Inflammatory macrophage treated with lipopolysaccharide for 4 hours (primary cell): ENCODE results near the gene LRRC8D.

Experiments
- DNase-seq: peaks from one replicate; pipeline ENCODE4 v3.0.0-alpha.2; 2020

LRRC8D gene

DNA sequence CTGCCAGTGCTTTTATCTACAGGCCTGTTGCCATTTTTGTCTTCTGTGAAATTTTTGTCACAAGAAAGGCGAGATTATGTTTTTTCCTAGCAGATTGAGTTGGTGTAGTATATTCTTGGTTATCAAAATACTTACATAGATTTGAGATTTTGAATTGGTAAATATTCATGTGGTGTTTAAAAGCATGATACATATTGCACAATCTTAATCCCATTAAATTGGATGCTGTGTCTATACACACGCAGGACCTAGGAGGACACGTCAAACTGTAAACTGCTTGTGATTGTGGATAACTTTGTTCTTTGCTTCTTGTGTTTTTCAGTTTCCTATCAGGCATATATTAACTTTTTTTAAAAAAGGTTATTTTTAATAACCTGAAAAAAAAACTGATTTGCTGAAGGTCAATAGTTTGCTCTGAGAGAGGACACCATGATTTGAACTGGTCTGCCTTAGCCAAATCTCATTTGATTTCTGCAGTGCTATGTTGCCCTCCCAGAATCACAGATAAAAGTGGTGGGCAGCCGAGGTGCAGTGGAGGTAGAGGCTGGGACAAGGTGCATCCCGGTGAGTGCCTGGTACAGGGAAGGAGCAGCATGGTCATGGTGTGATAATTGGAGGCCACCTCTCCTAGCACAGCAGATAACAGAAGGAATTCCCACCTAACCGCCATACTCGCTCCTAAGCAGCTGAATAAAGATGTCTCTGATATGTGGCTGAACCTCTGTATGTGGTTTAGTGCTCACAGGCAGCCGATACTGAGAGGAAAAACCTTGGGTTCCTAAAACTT is 76.7 kb downstream of the LRRC8D start:
- no peak for DNase-seq

- no peak for DNase-seq
Measured at GRCh38 chr1:89898150-89898549, 77.3 kb downstream of the LRRC8D start.

DNA sequence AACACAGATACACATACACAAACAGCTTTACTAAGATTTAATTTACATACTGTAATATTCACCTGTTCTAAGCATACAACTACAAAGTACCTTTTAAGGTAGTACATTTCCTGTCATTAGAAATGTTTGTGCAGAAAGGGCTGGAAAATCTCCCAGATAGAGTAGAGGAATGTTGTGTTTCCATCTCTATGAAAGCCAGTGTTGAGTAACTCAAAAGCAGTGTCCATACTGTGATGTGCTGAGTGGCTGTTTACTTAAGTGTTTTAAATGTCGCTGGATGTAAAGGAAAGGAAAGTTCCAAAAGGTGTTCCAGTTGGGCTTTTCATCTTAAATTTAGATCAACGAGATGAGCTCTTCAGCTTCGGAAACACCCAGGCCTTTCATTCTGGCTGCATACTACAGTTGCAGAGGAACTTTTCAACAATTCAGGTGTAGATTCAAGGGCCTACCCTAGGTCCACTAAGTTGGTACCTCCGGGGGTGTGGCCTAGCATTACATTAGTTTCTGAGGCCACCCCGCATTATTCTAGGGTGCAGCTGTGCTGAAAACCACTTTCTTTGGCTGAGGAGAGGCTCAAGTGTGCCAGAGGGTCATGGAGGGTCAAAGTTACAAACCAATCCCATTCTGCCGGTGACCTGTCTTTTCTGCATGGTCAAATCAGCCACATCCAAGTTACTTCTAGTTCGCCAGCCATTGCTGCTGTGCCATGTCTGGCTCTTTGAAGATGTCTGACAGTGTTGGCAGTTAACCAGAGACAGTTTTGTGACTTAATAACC is 78.1 kb downstream of the LRRC8D start:
- DNase-seq, result no peak

DNA sequence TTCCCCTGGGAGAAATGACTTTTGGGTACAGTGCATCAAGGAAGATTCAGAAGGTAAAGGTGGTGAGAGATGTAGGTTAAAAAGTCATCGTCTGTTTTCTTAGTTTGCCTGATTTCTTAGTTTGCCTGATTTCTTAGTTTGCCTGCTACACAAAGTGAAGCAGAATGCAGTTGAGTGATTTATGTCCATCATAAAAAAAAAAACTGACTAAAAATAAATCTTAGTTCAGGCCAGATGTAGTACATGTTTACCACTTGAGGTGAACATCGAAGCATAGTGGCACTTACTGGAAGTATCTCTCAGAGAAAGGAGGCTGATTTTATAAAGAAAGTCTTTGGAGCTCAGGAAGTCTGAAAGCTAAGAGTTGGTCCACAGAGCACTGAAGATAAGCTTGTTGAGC is 79.5 kb downstream of the LRRC8D start:
- no peak for DNase-seq

DNA sequence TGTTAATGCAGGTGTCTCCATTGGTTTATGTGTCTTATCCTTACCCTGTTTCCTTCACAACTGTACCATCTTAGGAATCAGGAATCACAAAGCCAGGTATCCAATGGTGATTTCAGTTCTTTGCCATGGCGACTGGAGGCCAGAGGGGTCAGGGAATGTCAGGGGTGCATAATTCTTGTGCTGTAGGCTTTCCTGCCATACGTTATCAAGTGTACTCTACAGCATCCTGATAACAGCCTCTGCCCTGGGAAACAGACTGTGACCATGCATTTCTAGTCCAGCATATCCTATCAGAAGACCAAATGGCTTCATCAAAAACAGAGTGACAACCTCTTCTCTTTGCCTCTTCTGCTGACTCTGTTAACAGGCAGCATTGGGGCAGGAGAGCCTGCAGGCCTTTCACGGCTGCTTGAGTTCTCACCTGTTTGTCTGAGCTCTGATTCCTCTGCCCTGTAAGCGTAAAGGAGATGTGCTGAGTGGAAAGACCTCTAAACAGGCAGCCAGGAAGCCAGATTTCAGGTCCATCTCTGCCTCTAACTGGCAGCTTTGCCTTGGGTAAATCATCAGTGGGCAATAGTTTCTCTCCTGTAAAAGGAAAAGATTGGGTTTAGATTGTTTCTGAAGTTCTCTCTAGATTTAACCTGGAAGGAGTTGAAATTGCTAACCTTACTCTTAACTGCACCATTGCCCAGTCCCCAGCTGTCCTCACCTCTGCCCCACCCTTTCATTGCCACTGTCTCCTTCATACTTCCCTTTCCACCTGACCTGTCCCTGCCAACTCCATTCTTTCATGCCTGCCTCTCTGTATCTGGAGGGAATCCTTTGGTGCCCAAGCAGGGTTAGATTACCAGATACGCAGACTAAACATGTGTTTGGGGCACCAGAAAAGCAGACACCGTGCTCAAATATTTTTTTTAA is 80.2 kb downstream of the LRRC8D start:
- no peak for DNase-seq

GRCh38 chr1:89901957-89902669 is 81.3 kb downstream of the LRRC8D start:
- DNase-seq, result no peak

- no peak for DNase-seq
Measured at GRCh38 chr1:89903550-89903949, 82.7 kb downstream of the LRRC8D start.

GRCh38 chr1:89904219-89904980 is 83.6 kb downstream of the LRRC8D start:
- DNase-seq, result peak; percentile 37

DNA sequence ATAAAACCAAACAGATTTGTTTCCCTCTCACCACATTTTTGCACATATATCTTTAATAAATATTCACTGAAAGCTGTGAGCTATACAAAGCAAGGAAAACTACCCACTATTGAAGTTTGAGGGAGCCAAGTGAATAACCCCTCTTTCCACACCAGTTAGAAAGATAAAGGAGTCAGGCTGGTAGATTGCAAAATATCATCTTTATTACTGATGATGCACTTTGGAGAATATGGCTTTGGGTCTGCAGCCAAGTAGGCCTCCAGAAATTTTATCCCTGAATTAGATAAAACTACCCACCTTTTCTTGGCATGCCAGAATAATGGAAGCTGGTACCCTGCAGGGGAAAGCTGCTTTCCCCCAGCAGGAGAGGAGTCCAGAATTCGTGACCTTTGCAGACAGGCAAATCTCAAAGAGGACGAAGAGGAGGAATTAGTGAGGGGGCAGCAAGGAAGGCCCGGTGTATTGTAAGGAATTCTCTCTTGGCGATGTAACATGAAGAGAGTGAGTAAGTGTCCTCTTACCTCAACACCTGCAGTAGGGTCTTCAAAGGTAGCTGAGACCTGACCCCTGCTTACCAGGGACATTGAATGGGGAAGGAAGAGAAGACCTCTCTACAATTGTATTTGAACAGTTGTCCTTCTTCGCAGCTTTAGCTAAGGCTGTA is 84.7 kb downstream of the LRRC8D start:
- DNase-seq, result no peak

- no peak for DNase-seq
Measured at GRCh38 chr1:89906088-89906487, 85.3 kb downstream of the LRRC8D start.

DNA sequence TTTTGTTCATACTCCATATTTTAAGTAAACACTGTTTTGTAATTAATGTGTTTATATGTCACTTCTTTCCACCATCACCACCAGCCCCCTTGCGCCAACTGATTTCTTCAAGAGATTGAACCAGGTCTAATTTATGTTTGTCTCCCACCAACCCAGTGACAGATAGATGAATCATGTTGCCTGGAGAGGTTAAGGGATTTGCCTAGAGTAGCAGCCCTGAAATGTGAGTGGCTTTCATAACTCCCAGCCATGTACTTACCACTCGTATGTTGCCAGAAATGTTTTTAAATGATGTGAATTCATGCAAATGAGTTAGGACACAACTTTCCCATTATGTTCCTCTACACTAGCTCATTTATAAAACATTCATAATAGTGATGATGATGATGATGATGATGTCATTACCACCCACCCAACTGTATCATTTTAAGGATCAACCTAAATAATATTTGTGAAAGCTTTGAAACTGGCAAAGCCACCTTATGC is 86.9 kb downstream of the LRRC8D start:
- peak; percentile 92 for DNase-seq

- DNase-seq, result no peak
Measured at GRCh38 chr1:89908273-89908671, 87.4 kb downstream of the LRRC8D start.

DNA sequence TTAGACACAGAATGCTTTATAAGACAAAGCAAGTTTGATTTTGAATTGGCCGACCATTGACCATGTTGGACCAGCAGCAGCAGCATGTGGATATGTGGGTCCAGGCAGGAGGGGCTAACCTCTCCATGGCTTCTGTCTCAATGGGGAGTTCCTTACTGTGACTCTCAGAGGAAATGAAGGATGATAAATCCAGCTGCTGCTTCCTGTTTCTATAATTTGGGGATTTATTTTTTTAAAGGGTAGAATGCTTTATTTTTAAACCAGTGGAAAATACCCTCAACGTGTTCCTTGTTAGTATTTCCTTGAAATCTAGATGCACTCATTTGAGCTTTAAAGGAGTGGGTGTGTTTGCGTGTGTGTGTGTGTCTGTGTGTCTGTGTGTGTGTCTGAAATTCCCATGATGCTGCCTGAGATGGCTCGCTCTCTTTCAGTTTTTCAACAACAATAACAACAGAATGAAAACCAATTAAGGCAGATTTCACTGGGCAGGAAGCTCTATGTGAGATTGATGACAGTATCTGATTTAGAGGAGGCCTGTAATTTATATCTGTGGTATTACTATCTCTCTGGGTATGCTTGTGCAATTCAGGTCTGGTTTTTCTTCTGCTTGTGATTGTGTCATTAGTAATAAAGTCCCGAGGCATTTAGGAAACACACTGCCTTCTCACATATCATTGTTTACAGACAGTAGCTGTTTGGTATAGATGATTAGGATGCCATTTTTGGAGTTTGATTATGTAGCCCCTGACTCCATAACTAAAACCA is 88.0 kb downstream of the LRRC8D start:
- peak; percentile 88 for DNase-seq

GRCh38 chr1:89910268-89910667 is 89.4 kb downstream of the LRRC8D start:
- DNase-seq, result no peak

DNA sequence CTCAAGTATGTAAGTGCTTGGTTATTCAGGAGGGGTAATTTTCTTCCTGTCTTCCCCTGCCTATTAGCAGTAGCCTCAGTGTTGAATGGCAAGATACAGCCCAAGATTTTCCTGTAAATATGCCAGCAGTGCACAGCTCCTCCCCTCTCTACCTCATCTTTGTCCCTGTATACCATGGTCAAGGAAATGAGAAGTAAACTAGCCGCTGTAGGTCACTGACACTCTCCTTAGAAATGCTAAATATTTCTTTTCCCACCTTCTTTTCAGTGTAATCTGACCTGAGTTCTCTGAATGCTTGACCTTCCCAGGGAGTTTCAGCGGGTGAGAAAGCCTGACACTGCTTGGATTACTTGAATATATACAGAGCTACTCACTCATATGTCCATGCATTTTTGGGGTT is 89.9 kb downstream of the LRRC8D start:
- DNase-seq, result no peak

DNA sequence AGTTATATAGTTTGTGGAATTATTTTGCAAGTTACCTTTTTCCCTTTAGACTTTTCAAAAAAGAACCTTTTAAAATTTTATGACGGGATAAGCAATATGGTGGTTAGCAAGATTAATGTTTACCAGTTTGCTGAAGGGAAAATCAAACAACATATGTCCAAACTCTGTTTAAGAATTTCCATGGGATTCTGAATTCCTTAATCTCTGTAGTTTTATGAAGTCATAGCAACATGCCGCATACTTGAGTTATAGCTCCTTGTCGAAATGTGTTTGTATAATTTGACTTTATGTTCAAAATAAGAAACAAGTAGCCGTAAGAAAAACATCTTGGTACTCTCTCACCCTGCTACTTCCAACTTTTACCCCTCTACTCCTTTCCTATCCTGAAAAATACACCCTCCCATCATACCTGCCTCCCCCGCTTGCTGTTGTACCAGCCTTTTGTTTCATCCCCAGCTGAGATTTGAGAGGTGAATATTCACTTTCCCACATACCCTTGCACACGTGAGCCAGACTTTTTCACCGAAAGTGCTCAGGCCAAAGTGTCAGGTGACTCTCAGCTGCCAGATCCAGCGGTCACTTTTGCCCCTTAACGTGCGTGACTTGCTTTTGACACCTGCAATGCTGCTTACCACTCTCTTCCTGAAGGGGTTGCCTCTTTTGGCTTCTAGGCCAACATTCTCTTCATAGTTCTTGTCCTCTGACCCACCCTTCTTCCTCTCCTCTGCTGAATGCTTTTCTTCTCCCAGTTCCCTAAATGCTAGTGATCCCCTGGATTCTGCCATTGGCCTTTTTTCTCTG is 90.6 kb downstream of the LRRC8D start:
- DNase-seq, result no peak

DNA sequence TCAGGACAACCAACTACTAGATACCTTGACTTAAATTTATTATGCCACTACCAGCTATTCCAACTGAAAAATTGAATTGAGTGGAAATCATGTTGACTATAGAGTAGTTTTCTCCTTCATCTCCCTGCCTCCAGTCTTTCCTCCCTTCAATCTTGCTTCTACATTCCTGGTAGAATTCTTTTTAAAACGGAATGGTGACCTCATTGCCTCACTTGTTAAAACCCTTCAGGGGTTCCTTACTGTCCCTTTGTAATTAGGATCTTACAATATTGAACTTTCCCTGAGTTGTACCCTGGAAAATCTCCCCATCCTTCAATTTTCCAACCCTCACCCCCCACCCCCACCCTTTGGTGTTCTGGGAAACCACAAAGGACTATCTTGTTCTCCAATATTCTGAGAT is 91.2 kb downstream of the LRRC8D start:
- DNase-seq, result no peak

- no peak for DNase-seq
Measured at GRCh38 chr1:89913353-89914095, 92.7 kb downstream of the LRRC8D start.

DNA sequence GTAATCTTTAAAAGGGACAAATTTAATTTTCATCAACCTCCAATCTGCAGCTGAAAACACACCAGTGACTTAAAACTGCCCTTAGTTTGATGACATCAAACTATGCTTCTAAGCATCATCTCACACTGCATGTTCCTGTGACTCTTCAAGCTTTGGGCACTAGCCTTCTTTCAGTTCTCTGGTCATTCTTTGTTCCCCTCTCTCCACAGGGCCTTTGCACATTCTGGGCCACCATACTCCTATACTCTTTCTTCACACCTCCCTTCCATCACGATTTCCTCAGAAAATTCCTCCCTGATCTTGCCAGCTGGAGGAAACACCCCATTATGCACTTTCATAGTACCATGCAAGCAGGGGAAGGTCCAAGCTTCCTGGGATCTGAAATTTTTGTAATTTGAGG is 96.5 kb downstream of the LRRC8D start:
- no peak for DNase-seq
